Esophagus muscularis mucosa (tissue), 4 donors: ENCODE measurements around the gene FPR2. TPM values are rescaled to one million over a fixed set of nuclear protein-coding genes. Genes with fewer than 3 reads are reported as not detected.
"Not testable (repeated sequence)": the region's sequence is repeated elsewhere in the genome, so short reads cannot be mapped to it uniquely, and the experiment has no call there.

Experiments
- DNase-seq: peaks from one replicate; pipeline ENCODE4 v3.0.0-alpha.2; 2017; ENCODE audit errors: extremely low spot score
- H3K27ac ChIP-seq, 4 donors: fragments of 200-600 bp; sonication (generic); replicated peaks in 1 of 4; 1 replicate in 3 of 4; 2 replicates in 1 of 4; pipeline ENCODE4 v1.5.1; 2016 to 2019; ENCODE audit warnings: mild to moderate bottlenecking in 1 of 4
- H3K27me3 ChIP-seq, 4 donors: fragments of 200-600 bp; sonication (generic); one replicate each; pipeline versions ENCODE4 v1.5.1 to v1.6.0; 2016 to 2019
- H3K36me3 ChIP-seq, 4 donors: fragments of 200-600 bp; sonication (generic); one replicate each; pipeline ENCODE4 v1.5.1; 2016 to 2019
- H3K4me1 ChIP-seq, 4 donors: fragments of 200-600 bp; sonication (generic); one replicate each; pipeline ENCODE4 v1.5.1; 2016 to 2019
- H3K4me3 ChIP-seq, 4 donors: fragments of 200-600 bp; sonication (generic); 1 replicate in 2 of 4; 2 replicates in 2 of 4; pipeline ENCODE4 v1.5.1; 2016 to 2019; ENCODE audit warnings: mild to moderate bottlenecking in 4 of 4, moderate library complexity in 1 of 4
- H3K9me3 ChIP-seq, 4 donors: fragments of 200-600 bp; sonication (generic); 1 replicate in 3 of 4; 2 replicates in 1 of 4; pipeline ENCODE4 v1.5.1; 2016 to 2019
- CTCF ChIP-seq, 3 experiments: fragments of 200-600 bp in 2 of 3; fragments of 450-650 bp in 1 of 3; sonication (generic) in 2 of 3; IDR thresholded peaks; one replicate each; pipeline ENCODE4 v1.5.1; 2017 to 2019; ENCODE audit warnings: antibody characterized with exemption in 3 of 3, mild to moderate bottlenecking in 2 of 3, moderate library complexity in 1 of 3
- EP300 ChIP-seq: sonication (generic); formaldehyde crosslinking; IDR thresholded peaks from one replicate; pipeline ENCODE4 v1.6.1; 2017; ENCODE audit warnings: antibody characterized with exemption
- POLR2A ChIP-seq: fragments of 450-650 bp; IDR thresholded peaks from one replicate; pipeline ENCODE4 v1.6.1; 2017; ENCODE audit warnings: antibody characterized with exemption, moderate library complexity, mild to moderate bottlenecking, low read depth
- POLR2AphosphoS5 ChIP-seq, 2 donors: sonication (generic); formaldehyde crosslinking; IDR thresholded peaks; one replicate each; pipeline ENCODE4 v1.6.1; 2017; ENCODE audit warnings: antibody characterized with exemption in 2 of 2
- WGBS: methylation state at CpG from one replicate; pipeline ENCODE4 v1.1.5; 2018; 5-methylcytosine and 5-hydroxymethylcytosine counted together
- intact Hi-C: fragments of 100-400 bp; cut with DNase I; formaldehyde crosslinking; loops from one replicate; pipeline ENCODE4 v1.15.1; 2023
- total RNA-seq, 4 donors: library from RNA; depleted of rRNA; stranded (reverse); fragments of >200 nt; gene quantifications; one replicate each; pipeline versions ENCODE4 v1.1.0 to v1.2.1, GENCODE V29; 2016

Gene FPR2
- total RNA-seq, 4 donors from 2014 or later, result 0.29 to 9.1 (median 1.5) TPM; not detected in 1

- Histone ChIP-seq H3K36me3 (no peaks in the 10 kb centered on the region), H3K27me3 (peaks cover 0 to 7% (median 0%) of the 10 kb centered on the region in 4 donors), H3K4me3 (no peak overlapping the region), H3K9me3 (no peaks in the 10 kb centered on the region), H3K27ac (peak overlapping the region in 2 of 4 donors; percentile 50 to 61), H3K4me1 (peaks cover 14 to 20% (median 17%) of the 10 kb centered on the region in 4 donors)
- intact Hi-C loops, result no loop called here
- DNase-seq, result no peak
- WGBS, result 73% methylated on average over 5 of the region's 7 CpGs
- no peak for TF ChIP-seq POLR2A
- no peak for TF ChIP-seq EP300
- no peak for TF ChIP-seq POLR2AphosphoS5 (IDR thresholded peaks at IDR 0.05)
- TF ChIP-seq CTCF (IDR thresholded peaks at IDR 0.05), result no peak
Observed at GRCh38 chr19:51800473-51801244, 39.7 kb downstream of the FPR2 start.

DNA sequence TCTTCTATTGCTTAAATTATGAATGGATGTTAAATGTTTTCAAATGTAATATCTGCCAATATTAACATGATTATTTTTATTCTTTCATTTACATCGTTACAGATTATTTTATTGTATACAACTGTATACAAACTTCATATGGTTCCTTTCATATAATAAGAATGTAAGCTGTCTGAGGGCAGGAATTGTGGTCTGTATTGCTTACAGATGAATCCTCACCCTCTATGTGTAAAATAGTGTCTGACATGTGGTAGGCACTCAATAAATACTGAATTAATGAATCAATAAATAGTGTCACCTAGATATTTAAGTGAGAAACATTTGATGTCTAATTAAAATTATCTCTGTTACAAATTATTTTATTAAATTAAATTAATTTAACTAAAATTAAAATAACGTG lies 41.8 kb downstream of the FPR2 start:
- intact Hi-C loops, result no loop called here

GRCh38 chr19:51803519-51803918 lies 42.5 kb downstream of the FPR2 start:
- H3K9me3 ChIP-seq, result no peaks in the 10 kb centered on the region
- intact Hi-C loops, result no loop called here
- no peak for DNase-seq
- H3K4me3 ChIP-seq, result no peak overlapping the region
- 77% methylated on average over 4 of the region's 4 CpGs for WGBS
- peaks cover 14 to 26% (median 17%) of the 10 kb centered on the region in 4 donors for H3K4me1 ChIP-seq
- TF ChIP-seq POLR2A (no peak), EP300 (no peak), CTCF (IDR thresholded peaks at IDR 0.05) (no peak)
- H3K27me3 ChIP-seq, result no peaks in the 10 kb centered on the region
- H3K27ac ChIP-seq, result no peak overlapping the region
- H3K36me3 ChIP-seq, result no peaks in the 10 kb centered on the region

More for the DNA sequence above, 41.8 kb downstream of the FPR2 start:
- H3K4me1 ChIP-seq, result peaks cover 14 to 25% (median 17%) of the 10 kb centered on the region in 4 donors
- no peak for TF ChIP-seq CTCF (IDR thresholded peaks at IDR 0.05)
- TF ChIP-seq POLR2AphosphoS5 (IDR thresholded peaks at IDR 0.05), result no peak
- TF ChIP-seq EP300, result no peak
- no peak for TF ChIP-seq POLR2A
- no peak overlapping the region for H3K4me3 ChIP-seq
- no peaks in the 10 kb centered on the region for H3K9me3 ChIP-seq
- 70% methylated on average over 2 of the region's 2 CpGs for WGBS
- DNase-seq, result no peak
- H3K27me3 ChIP-seq, result no peaks in the 10 kb centered on the region
- no peaks in the 10 kb centered on the region for H3K36me3 ChIP-seq
- H3K27ac ChIP-seq, result no peak overlapping the region

- Histone ChIP-seq H3K9me3 (no peaks in the 10 kb centered on the region), H3K4me3 (no peak overlapping the region), H3K27me3 (no peaks in the 10 kb centered on the region), H3K4me1 (peaks cover 11 to 21% (median 14%) of the 10 kb centered on the region in 4 donors), H3K27ac (no peak overlapping the region), H3K36me3 (no peaks in the 10 kb centered on the region)
- WGBS, result 43% methylated on average over 5 of the region's 5 CpGs
- TF ChIP-seq CTCF (IDR thresholded peaks at IDR 0.05) (no peak), POLR2AphosphoS5 (IDR thresholded peaks at IDR 0.05) (no peak), EP300 (no peak), POLR2A (no peak)
- no peak for DNase-seq
- intact Hi-C loops, result no loop called here
Observed at GRCh38 chr19:51803967-51804366, 43.0 kb downstream of the FPR2 start.

DNA sequence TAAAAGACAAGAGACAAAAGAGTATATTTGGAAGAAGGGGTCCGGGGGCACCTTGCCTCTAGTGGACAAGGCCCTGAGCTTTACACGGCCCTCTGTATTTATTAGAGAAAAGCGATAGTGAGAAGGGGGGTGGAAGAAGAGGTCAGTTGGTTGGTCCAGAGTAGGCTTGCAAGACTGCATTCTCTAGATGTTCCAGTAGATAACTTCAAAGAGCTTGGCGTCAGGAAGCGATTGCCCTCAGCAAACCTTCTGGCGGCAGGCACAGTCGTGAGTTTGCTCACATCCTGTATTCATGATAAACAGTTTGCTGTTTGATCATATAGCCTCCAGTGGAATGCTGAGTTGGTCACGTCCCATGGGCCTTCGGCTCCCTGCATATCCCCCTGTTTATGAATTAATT lies 43.8 kb downstream of the FPR2 start:
- DNase-seq, H3K4me3 ChIP-seq, H3K9me3 ChIP-seq, H3K27me3 ChIP-seq, intact Hi-C loops, H3K36me3 ChIP-seq, H3K27ac ChIP-seq: not testable (repeated sequence)
- WGBS, result 80% methylated on average over 9 of the region's 9 CpGs
- H3K4me1 ChIP-seq, result peaks cover 3 to 16% (median 7%) of the 10 kb centered on the region in 4 donors

DNA sequence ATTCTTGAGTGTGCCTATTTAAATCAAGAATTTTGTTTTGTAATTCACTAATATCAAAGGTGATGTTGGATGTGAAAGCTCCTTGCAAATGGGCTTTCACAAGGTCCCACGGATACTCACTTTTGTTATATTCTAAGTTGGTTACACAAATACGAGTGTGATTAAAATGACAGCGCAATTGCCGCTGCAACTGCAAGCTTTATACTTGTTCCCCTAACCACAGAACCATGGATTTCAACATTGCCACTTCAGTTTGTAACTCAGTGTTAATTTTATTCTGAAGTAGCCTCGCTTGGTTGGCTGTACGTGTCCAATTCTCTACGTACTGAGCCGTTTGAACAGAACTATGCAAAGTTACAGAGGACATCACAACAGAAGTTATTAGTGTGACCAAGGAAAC lies 44.4 kb downstream of the FPR2 start:
- intact Hi-C loops, H3K36me3 ChIP-seq, H3K27ac ChIP-seq, H3K4me3 ChIP-seq, DNase-seq, H3K9me3 ChIP-seq, H3K27me3 ChIP-seq: not testable (repeated sequence)
- H3K4me1 ChIP-seq, result peaks cover 0 to 11% (median 4%) of the 10 kb centered on the region in 4 donors
- 92% methylated on average over 8 of the region's 8 CpGs for WGBS

GRCh38 chr19:51806571-51806970 lies 45.6 kb downstream of the FPR2 start:
- peaks cover 0 to 11% (median 5%) of the 10 kb centered on the region in 4 donors for H3K4me1 ChIP-seq
- H3K27ac ChIP-seq, DNase-seq, H3K4me3 ChIP-seq, H3K27me3 ChIP-seq, intact Hi-C loops, H3K9me3 ChIP-seq, H3K36me3 ChIP-seq: not testable (repeated sequence)
- 97% methylated on average over 5 of the region's 5 CpGs for WGBS
